Measurements from ENCODE around the gene ZNF74.
"Not testable (repeated sequence)": the region's sequence is repeated elsewhere in the genome, so short reads cannot be mapped to it uniquely, and the experiment has no call there.

GRCh38 chr22:20415699-20416098 is 21.7 kb downstream of the ZNF74 start:
- TF ChIP-seq, protein P1, sequence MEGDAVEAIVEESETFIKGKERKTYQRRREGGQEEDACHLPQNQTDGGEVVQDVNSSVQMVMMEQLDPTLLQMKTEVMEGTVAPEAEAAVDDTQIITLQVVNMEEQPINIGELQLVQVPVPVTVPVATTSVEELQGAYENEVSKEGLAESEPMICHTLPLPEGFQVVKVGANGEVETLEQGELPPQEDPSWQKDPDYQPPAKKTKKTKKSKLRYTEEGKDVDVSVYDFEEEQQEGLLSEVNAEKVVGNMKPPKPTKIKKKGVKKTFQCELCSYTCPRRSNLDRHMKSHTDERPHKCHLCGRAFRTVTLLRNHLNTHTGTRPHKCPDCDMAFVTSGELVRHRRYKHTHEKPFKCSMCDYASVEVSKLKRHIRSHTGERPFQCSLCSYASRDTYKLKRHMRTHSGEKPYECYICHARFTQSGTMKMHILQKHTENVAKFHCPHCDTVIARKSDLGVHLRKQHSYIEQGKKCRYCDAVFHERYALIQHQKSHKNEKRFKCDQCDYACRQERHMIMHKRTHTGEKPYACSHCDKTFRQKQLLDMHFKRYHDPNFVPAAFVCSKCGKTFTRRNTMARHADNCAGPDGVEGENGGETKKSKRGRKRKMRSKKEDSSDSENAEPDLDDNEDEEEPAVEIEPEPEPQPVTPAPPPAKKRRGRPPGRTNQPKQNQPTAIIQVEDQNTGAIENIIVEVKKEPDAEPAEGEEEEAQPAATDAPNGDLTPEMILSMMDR (conservative IDR thresholded peaks at IDR 0.05): not testable (repeated sequence)
- not testable (repeated sequence) for TF ChIP-seq EZH2 (IDR thresholded peaks at IDR 0.05; ENCODE audit: low read depth)

All from PC-9 (cell line).